Subcutaneous adipose tissue (tissue), 4 donors: Measurements from ENCODE around the gene C1QL4. TPM values are rescaled to one million over a fixed set of nuclear protein-coding genes. Genes with fewer than 3 reads are reported as not detected.

Experiments
- total RNA-seq, 4 donors: library from RNA; depleted of rRNA; stranded (reverse); fragments of >200 nt; gene quantifications; one replicate each; pipeline ENCODE4 v1.1.0, GENCODE V29; 2016
- TF ChIP-seq, protein P1 (sequence below): fragments of 450-650 bp; IDR thresholded peaks from one replicate; pipeline ENCODE4 v1.5.1; 2016; ENCODE audit warnings: low read depth, mild to moderate bottlenecking, control low read depth, antibody characterized with exemption, moderate library complexity

Gene C1QL4
- total RNA-seq, 4 donors from 2014 or later: not detected

DNA sequence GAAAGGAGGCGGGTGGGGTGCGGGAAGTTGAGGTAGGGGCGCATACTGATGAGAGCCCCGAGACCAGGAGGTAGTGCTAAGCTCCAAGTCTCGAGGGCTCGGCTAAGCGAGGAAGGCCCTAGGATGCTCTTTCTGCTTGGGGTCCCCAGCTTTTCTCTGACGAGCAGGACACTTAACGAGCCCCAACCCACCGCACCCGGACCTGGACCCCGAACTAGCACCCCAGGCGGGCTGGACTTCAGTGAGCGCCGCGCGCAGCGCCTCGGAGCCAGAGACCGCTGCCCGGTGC, 4.7 kb upstream of the C1QL4 start:
- TF ChIP-seq, protein P1, sequence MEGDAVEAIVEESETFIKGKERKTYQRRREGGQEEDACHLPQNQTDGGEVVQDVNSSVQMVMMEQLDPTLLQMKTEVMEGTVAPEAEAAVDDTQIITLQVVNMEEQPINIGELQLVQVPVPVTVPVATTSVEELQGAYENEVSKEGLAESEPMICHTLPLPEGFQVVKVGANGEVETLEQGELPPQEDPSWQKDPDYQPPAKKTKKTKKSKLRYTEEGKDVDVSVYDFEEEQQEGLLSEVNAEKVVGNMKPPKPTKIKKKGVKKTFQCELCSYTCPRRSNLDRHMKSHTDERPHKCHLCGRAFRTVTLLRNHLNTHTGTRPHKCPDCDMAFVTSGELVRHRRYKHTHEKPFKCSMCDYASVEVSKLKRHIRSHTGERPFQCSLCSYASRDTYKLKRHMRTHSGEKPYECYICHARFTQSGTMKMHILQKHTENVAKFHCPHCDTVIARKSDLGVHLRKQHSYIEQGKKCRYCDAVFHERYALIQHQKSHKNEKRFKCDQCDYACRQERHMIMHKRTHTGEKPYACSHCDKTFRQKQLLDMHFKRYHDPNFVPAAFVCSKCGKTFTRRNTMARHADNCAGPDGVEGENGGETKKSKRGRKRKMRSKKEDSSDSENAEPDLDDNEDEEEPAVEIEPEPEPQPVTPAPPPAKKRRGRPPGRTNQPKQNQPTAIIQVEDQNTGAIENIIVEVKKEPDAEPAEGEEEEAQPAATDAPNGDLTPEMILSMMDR: no peak

DNA sequence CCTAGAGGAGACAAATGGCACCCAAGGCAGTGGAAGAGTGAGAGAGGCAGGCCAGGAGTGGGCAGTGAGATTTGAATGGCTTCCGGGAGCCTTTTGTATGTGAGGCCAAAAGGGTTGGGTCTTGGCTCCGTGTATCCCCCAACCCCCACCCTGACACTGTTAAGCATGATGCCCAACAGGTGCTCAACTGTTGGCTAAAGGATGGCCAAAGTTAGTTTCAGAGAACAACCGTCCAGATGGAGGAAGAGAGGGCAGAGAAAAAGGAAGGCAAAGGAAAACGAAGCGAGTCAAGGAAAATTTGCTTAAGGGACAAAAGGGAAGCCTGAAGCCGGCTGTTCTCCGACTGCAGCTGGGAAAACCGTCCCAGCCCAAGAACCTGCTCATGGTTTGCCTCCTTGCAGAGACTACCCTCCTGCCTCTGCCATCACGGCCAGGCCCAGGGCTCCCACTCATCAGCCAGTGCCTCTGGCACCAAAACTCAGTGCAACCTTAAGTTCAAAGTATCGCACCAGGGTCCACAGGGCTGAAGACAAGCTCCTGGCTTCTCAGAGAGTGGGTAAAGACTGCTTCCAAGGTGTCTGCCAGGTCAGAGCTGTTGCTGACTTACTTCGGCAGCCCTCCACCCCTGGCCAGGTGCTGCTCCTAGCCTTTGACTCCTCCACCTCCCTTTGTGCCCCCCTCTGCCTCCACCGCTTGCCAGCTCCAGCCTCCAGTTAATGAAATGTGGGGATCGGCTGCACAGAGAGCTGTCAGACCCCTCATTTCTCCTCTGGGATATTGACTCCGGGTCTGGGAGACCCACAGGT, 4.2 kb upstream of the C1QL4 start:
- TF ChIP-seq, protein P1: no peak

DNA sequence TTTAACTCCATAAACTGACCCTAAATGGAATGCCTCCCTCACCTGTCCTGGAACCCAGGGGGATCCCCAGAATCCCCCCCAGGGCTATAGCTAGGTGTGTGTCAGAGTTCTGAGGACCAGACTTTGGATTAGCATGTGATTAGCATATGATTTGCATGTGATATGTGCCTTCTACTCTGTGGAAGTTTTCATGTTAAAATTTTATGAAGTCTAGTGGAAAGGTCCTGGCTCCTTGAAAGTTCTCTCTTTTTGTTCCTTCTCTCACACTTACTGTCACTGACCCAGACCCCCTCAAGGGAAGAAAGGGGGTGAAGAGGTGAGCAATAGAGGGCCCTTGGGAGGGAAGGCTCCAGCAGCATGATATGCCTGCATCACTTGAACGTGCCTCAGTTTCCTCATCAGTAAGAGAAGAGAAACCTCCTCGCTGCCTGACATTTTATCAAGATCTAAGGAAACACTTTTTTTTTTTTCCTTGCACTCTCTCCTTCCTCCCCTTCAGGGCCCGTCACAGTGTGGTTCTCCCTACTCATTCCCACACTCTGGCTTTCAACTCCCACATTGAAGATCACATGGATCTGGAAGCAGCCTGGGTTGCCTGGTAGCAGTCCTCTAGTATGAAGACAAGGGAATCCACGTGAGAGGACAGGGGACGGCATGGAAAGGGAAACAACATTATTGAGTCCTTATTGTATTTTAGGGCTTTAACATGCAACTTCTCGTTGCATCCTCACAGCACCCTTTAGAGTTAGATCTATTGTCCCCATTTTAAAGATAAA, 3.3 kb upstream of the C1QL4 start:
- TF ChIP-seq, protein P1: no peak

DNA sequence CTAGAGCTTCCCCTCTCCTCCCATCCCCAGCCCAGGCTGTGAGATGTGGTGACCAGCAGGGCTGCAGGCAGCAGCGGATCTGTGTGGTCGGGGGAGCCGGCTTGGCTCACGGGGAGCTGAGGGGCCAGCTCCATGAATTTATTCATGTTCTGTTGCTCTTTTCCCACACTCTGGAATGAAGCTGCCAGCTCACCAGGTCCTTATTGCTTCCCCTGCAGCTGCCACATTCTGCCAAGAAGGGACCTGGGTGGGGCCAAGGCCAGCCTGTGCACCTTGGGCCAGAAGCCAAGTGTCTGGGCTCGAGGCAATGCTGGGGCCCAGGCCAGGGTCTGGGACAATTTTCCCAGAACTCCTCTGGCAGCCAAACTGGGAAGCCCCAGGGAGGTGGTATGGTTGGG, 2.5 kb upstream of the C1QL4 start:
- TF ChIP-seq, protein P1: no peak

DNA sequence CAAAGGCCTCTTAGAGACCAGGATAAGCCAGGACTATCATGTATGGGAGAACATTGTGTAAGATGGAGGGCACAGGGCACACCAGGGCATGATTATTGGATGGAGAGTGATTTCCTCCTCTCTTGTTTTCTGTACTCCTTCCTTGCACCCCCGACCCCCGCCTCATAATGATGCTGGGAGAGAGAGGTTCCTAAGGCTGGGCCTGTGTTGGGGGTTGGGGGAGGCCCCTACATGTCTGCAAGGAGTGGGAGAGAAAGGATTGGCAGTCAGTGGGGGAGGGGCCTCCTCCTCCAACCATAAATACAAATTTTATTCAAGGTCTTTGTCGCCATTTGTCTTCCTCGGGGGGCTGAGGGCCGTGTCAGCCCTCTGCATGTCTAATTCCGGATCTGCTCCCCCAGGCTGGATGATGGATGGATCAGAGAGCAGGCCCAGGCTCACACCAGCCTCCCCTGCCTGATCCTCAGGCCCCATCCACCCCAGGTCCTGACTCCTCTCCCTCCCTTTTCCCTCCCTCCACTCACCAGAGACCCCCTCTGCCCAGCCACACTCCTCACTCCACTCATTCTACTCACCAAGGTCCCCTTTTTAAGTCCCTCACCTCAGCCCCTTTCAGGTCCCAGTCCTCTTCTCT, 2.0 kb upstream of the C1QL4 start:
- TF ChIP-seq, protein P1: no peak

DNA sequence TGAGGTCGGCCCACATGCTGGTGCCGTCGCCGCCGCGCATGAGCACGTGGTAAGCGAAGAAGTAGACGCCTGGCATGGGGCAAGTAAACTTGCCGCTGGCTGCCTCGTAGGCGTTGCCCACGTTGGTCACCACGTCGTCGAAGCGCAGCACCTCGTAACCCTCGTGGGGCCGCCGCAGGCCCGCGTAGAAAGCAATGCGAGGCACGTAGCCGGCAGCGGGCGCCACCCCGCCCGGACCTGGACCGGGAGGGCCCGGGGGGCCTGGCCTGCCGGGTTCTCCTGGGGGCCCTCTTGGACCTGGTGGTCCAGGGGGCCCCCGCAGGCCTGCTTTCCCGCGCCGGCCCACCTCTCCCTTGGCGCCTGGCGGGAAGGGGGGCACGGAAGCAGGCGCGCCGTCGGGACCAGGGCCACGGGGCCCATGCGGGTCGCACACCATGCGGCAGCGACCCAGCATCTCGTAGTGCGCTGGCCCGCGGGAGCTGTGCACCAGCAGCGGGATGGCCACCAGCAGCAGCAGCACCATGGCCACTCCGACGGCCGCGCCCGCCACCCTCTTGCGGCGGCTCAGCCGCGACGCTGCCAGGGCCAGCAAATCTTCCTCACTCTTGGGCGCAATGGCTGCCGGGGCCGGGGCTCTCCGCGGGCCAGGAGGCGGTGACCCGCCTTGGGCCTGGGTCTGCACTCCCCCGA, 888 bp downstream of the C1QL4 start:
- TF ChIP-seq, protein P1: no peak
